ENCODE data around the gene CCDC85C. TPM values are rescaled to one million over a fixed set of nuclear protein-coding genes. Genes with fewer than 3 reads are reported as not detected.

The CCDC85C gene
- total and polyA plus RNA-seq, 10 donors, result 1.6 to 12.4 (median 8.1) TPM

GRCh38 chr14:99564256-99564925, 39.6 kb downstream of the CCDC85C start:
- peak overlapping the region in 4 of 8 donors; percentile 4 to 23 (median 10) for H3K27ac ChIP-seq

GRCh38 chr14:99563749-99564129, 40.3 kb downstream of the CCDC85C start:
- WGBS, 5 donors, result 72 to 83% (median 78%) methylated on average over 6 of the region's 6 CpGs
- Histone ChIP-seq H3K4me3 (no peak overlapping the region), H3K4me1 (peaks cover 0 to 63% (median 24%) of the 10 kb centered on the region in 6 donors), H3K9me3 (no peaks in the 10 kb centered on the region), H3K27ac (peak overlapping the region in 3 of 8 donors; percentile 1 to 13 (median 4)), H3K36me3 (no peaks in the 10 kb centered on the region), H3K27me3 (replicated peaks in 1 of 7) (no peaks in the 10 kb centered on the region)
- intact Hi-C loops (cut with DNase I; ENCODE audit: low total_unique reads), result no loop called here
- no peak for TF ChIP-seq POLR2A (IDR thresholded peaks at IDR 0.05)
- no peak for TF ChIP-seq POLR2AphosphoS5 (IDR thresholded peaks at IDR 0.05)
- no peak for TF ChIP-seq CTCF (IDR thresholded peaks at IDR 0.05 in 8 of 11, conservative IDR thresholded peaks at IDR 0.05 in 3 of 11)
- DNase-seq, result no peak

More at GRCh38 chr14:99564256-99564925, 39.6 kb downstream of the CCDC85C start:
- Histone ChIP-seq H3K36me3 (no peaks in the 10 kb centered on the region), H3K4me3 (no peak overlapping the region), H3K27me3 (replicated peaks in 1 of 7) (no peaks in the 10 kb centered on the region), H3K4me1 (peaks cover 0 to 69% (median 30%) of the 10 kb centered on the region in 6 donors), H3K9me3 (no peaks in the 10 kb centered on the region)
- intact Hi-C loops (cut with DNase I; ENCODE audit: low total_unique reads), result no loop called here
- no peak for TF ChIP-seq CTCF (IDR thresholded peaks at IDR 0.05 in 8 of 11, conservative IDR thresholded peaks at IDR 0.05 in 3 of 11)
- no peak for DNase-seq
- WGBS, 5 donors, result 66 to 73% (median 68%) methylated on average over 10 to 11 of the region's 11 CpGs

GRCh38 chr14:99562856-99563748, 40.9 kb downstream of the CCDC85C start:
- no peak overlapping the region for H3K4me3 ChIP-seq
- WGBS, 5 donors, result 55 to 62% (median 59%) methylated on average over 19 to 23 of the region's 23 CpGs
- peak overlapping the region in 2 of 8 donors; percentile 4 to 13 for H3K27ac ChIP-seq
- TF ChIP-seq POLR2A (IDR thresholded peaks at IDR 0.05) (no peak), POLR2AphosphoS5 (IDR thresholded peaks at IDR 0.05) (peak in 1 of 3 donors; percentile 36), CTCF (IDR thresholded peaks at IDR 0.05 in 8 of 11, conservative IDR thresholded peaks at IDR 0.05 in 3 of 11) (peak in 5 of 11 experiments; percentile 6 to 29 (median 22))
- H3K36me3 ChIP-seq, result no peaks in the 10 kb centered on the region
- no peaks in the 10 kb centered on the region for H3K9me3 ChIP-seq
- no peak for DNase-seq
- H3K27me3 ChIP-seq (replicated peaks in 1 of 7), result no peaks in the 10 kb centered on the region
- intact Hi-C loops (cut with DNase I; ENCODE audit: low total_unique reads), result no loop called here
- peaks cover 0 to 56% (median 18%) of the 10 kb centered on the region in 6 donors for H3K4me1 ChIP-seq

- H3K27me3 ChIP-seq (replicated peaks in 1 of 7), result no peaks in the 10 kb centered on the region
- H3K27ac ChIP-seq, result no peak overlapping the region
- H3K36me3 ChIP-seq, result no peaks in the 10 kb centered on the region
- peaks cover 0 to 53% (median 17%) of the 10 kb centered on the region in 6 donors for H3K4me1 ChIP-seq
- WGBS, 5 donors, result 65 to 87% (median 77%) methylated on average over 9 to 10 of the region's 10 CpGs
- H3K4me3 ChIP-seq, result no peak overlapping the region
- intact Hi-C loops (cut with DNase I; ENCODE audit: low total_unique reads), result no loop called here
- no peaks in the 10 kb centered on the region for H3K9me3 ChIP-seq
- no peak for DNase-seq
- TF ChIP-seq POLR2AphosphoS5 (IDR thresholded peaks at IDR 0.05) (no peak), CTCF (IDR thresholded peaks at IDR 0.05 in 8 of 11, conservative IDR thresholded peaks at IDR 0.05 in 3 of 11) (no peak), POLR2A (IDR thresholded peaks at IDR 0.05) (no peak)
Observed at GRCh38 chr14:99561864-99562263, 42.1 kb downstream of the CCDC85C start.

Data from spleen (tissue), 11 donors.